Astrocyte (in vitro differentiated cells and primary cell): Measurements from ENCODE around the gene AP4S1. TPM values are rescaled to one million over a fixed set of nuclear protein-coding genes. Genes with fewer than 3 reads are reported as not detected.
"Not testable (repeated sequence)": the region's sequence is repeated elsewhere in the genome, so short reads cannot be mapped to it uniquely, and the experiment has no call there.

Experiments
- DNase-seq: peaks from one replicate; pipeline ENCODE4 v3.0.0-alpha.2; 2010; ENCODE audit warnings: low read depth
- FAIRE-seq: peaks from 2 replicates; lab custom pipeline; 2011; peaks lifted over from hg19 to GRCh38; lab: Jason Lieb, UNC
- H2AFZ ChIP-seq: 2 replicates; pipeline ENCODE4 v1.6.0; 2012; ENCODE audit warnings: low read depth, low read length, inconsistent platforms
- H3K27ac ChIP-seq: 2 replicates; pipeline ENCODE4 v1.5.1; 2011; ENCODE audit warnings: low read depth, low read length, inconsistent platforms
- H3K27me3 ChIP-seq: 2 replicates; pipeline ENCODE4 v1.6.0; 2011; ENCODE audit warnings: low read length, inconsistent platforms; ENCODE audit not compliant: insufficient read depth
- H3K36me3 ChIP-seq: 2 replicates; pipeline ENCODE4 v1.5.1; 2011; ENCODE audit warnings: low read length, inconsistent platforms; ENCODE audit not compliant: insufficient read depth
- H3K4me1 ChIP-seq: 2 replicates; pipeline ENCODE4 v1.5.1; 2011; ENCODE audit warnings: low read length, inconsistent platforms; ENCODE audit not compliant: insufficient read depth
- H3K4me2 ChIP-seq: 2 replicates; pipeline ENCODE4 v1.6.0; 2012; ENCODE audit warnings: low read length, inconsistent platforms
- H3K4me3 ChIP-seq: 2 replicates; pipeline ENCODE4 v1.5.1; 2011; ENCODE audit warnings: low read depth, mild to moderate bottlenecking, low read length, inconsistent platforms; ENCODE audit not compliant: insufficient read depth
- H3K79me2 ChIP-seq: 2 replicates; pipeline ENCODE4 v1.6.0; 2012; ENCODE audit warnings: mild to moderate bottlenecking, low read length, inconsistent platforms; ENCODE audit not compliant: insufficient read depth
- H3K9ac ChIP-seq: 2 replicates; pipeline ENCODE4 v1.6.0; 2012; ENCODE audit warnings: mild to moderate bottlenecking, low read length, inconsistent platforms
- H3K9me3 ChIP-seq: 2 replicates; pipeline ENCODE4 v1.5.1; 2012; ENCODE audit warnings: low read depth, mild to moderate bottlenecking, low read length, inconsistent platforms; ENCODE audit not compliant: insufficient read depth
- H4K20me1 ChIP-seq: 2 replicates; pipeline ENCODE4 v1.6.0; 2012; ENCODE audit warnings: low read length, inconsistent platforms; ENCODE audit not compliant: insufficient read depth
- H3K27ac Mint-ChIP-seq: one replicate; pipeline ENCODE4 v1.8.0; 2021; ENCODE audit warnings: mild to moderate bottlenecking, mixed read lengths; ENCODE audit not compliant: unreplicated experiment
- H3K27me3 Mint-ChIP-seq: one replicate; pipeline ENCODE4 v1.8.0; 2021; ENCODE audit warnings: low read depth, mixed read lengths; ENCODE audit not compliant: unreplicated experiment
- H3K36me3 Mint-ChIP-seq: one replicate; pipeline ENCODE4 v1.8.0; 2021; ENCODE audit warnings: low read depth, mixed read lengths; ENCODE audit not compliant: unreplicated experiment
- H3K4me1 Mint-ChIP-seq: one replicate; pipeline ENCODE4 v1.8.0; 2021; ENCODE audit warnings: low read depth, mixed read lengths; ENCODE audit not compliant: unreplicated experiment
- H3K4me3 Mint-ChIP-seq: one replicate; pipeline ENCODE4 v1.8.0; 2021; ENCODE audit warnings: mild to moderate bottlenecking, moderate library complexity, mixed read lengths; ENCODE audit not compliant: unreplicated experiment
- H3K9me3 Mint-ChIP-seq: one replicate; pipeline ENCODE4 v1.8.0; 2021; ENCODE audit warnings: mild to moderate bottlenecking, mixed read lengths; ENCODE audit not compliant: unreplicated experiment
- CTCF ChIP-seq: IDR thresholded peaks from 2 replicates; pipeline ENCODE4 v1.5.1; 2011; ENCODE audit warnings: low read depth, mild to moderate bottlenecking, inconsistent platforms, low read length, moderate library complexity; ENCODE audit not compliant: insufficient read depth
- EZH2 ChIP-seq: IDR thresholded peaks from 2 replicates; pipeline ENCODE4 v1.6.1; 2012; ENCODE audit warnings: mild to moderate bottlenecking, low read length, inconsistent platforms; ENCODE audit not compliant: insufficient read depth
- total RNA-seq: library from RNA; stranded (reverse); gene quantifications from 2 replicates; pipeline ENCODE4 v1.2.1, GENCODE V29; 2021

The AP4S1 gene
- total RNA-seq, 1 donor from 2014 or later, result 5.7 TPM

GRCh38 chr14:31092160-31092708 is 66.8 kb downstream of the AP4S1 start:
- TF ChIP-seq EZH2 (no peak), CTCF (no peak)
- Histone ChIP-seq H4K20me1 (no peaks in the 10 kb centered on the region), H3K4me2 (no peak overlapping the region), H3K27me3 (no peaks in the 10 kb centered on the region), H3K4me1 (peaks cover 7% of the 10 kb centered on the region), H3K9ac (no peak overlapping the region), H2AFZ (no peak overlapping the region), H3K4me3 (no peak overlapping the region), H3K79me2 (no peaks in the 10 kb centered on the region), H3K27ac (no peak overlapping the region), H3K9me3 (no peaks in the 10 kb centered on the region), H3K36me3 (peaks cover 3% of the 10 kb centered on the region)
- H3K27ac Mint-ChIP-seq, result no peak overlapping the region
- no peaks in the 10 kb centered on the region for H3K27me3 Mint-ChIP-seq
- H3K9me3 Mint-ChIP-seq, result no peaks in the 10 kb centered on the region
- peaks cover 17% of the 10 kb centered on the region for H3K4me1 Mint-ChIP-seq
- no peak overlapping the region for H3K4me3 Mint-ChIP-seq
- DNase-seq, result no peak
- peaks cover 3% of the 10 kb centered on the region for H3K36me3 Mint-ChIP-seq
- FAIRE-seq, result no peak

GRCh38 chr14:31093884-31094839 is 68.7 kb downstream of the AP4S1 start:
- H3K27me3 Mint-ChIP-seq, H3K36me3 ChIP-seq, DNase-seq, H4K20me1 ChIP-seq, H3K4me2 ChIP-seq, H3K9me3 ChIP-seq, H3K27ac ChIP-seq, H3K9ac ChIP-seq, H3K4me1 ChIP-seq, H3K36me3 Mint-ChIP-seq, FAIRE-seq, H2AFZ ChIP-seq, H3K79me2 ChIP-seq, H3K4me3 Mint-ChIP-seq, H3K4me3 ChIP-seq, H3K9me3 Mint-ChIP-seq, H3K27me3 ChIP-seq, H3K27ac Mint-ChIP-seq: not testable (repeated sequence)
- peaks cover 17% of the 10 kb centered on the region for H3K4me1 Mint-ChIP-seq

- H3K27ac ChIP-seq, result not testable (repeated sequence)
Observed at GRCh38 chr14:31095817-31096216, 70.4 kb downstream of the AP4S1 start.

More at GRCh38 chr14:31095817-31096216, 70.4 kb downstream of the AP4S1 start:
- H3K27ac Mint-ChIP-seq, H3K27me3 Mint-ChIP-seq, H3K9me3 ChIP-seq, DNase-seq, H3K4me1 ChIP-seq, H3K79me2 ChIP-seq, H3K4me2 ChIP-seq, H3K4me3 ChIP-seq, H3K27me3 ChIP-seq, H3K9ac ChIP-seq, H4K20me1 ChIP-seq, H3K36me3 Mint-ChIP-seq, FAIRE-seq, H2AFZ ChIP-seq, H3K4me3 Mint-ChIP-seq, H3K9me3 Mint-ChIP-seq: not testable (repeated sequence)
- peaks cover 23% of the 10 kb centered on the region for H3K36me3 ChIP-seq
- peaks cover 13% of the 10 kb centered on the region for H3K4me1 Mint-ChIP-seq
